ENCODE measurements around the gene MXD4.

Gene MXD4

DNA sequence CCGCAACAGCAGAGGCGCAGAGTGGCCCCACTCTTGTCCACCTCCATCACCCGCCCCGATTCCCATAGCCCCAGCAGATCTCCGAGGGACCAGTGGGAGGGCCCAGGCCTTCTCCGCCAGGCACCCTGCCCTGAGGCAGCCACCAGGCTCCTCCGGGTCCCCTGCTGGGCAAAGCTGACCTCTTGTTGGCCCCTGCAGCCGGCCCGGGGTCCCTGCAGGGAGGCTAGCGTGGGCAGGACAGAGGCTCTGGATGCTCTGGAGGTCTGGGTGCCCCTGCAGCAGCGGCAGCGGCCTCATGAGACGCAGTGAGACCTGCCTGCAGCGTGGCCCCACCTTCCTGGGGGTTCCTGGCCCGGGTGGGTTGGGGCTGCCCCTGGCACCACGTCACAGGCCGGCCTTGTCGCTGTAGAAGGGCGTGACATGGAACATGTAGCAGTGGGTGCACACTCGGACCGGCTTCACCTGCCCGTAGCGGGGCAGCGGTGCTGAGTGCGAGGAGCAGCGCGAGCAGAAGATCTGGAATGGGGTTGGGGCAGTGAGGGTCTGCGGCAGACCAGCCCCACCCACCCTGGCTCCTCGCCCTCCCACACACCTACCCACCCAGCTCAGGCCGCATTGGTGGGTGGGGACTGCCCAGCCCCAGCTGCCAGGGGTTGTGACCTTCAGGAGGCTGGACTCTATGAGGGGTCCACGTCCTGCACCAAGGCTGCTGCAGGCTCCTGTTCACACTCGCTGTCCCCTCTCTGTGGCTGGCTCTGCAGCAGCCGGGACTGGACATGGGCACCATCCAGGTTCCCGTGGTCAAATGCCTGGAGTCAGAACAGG is 8.6 kb upstream of the MXD4 start:
- TF ChIP-seq, protein P1, sequence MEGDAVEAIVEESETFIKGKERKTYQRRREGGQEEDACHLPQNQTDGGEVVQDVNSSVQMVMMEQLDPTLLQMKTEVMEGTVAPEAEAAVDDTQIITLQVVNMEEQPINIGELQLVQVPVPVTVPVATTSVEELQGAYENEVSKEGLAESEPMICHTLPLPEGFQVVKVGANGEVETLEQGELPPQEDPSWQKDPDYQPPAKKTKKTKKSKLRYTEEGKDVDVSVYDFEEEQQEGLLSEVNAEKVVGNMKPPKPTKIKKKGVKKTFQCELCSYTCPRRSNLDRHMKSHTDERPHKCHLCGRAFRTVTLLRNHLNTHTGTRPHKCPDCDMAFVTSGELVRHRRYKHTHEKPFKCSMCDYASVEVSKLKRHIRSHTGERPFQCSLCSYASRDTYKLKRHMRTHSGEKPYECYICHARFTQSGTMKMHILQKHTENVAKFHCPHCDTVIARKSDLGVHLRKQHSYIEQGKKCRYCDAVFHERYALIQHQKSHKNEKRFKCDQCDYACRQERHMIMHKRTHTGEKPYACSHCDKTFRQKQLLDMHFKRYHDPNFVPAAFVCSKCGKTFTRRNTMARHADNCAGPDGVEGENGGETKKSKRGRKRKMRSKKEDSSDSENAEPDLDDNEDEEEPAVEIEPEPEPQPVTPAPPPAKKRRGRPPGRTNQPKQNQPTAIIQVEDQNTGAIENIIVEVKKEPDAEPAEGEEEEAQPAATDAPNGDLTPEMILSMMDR (conservative IDR thresholded peaks at IDR 0.05; ENCODE audit: low read depth, low read length): no peak
- no peak overlapping the region for H3K4me3 ChIP-seq (ENCODE audit: low read depth, low read length)

GRCh38 chr4:2269618-2270163 is 7.8 kb upstream of the MXD4 start:
- no peak overlapping the region for H3K4me3 ChIP-seq (ENCODE audit: low read depth, low read length)
- TF ChIP-seq, protein P1 (conservative IDR thresholded peaks at IDR 0.05; ENCODE audit: low read depth, low read length): no peak
- no peak for DNase-seq (ENCODE audit: low read depth)

More for the DNA sequence above, 8.6 kb upstream of the MXD4 start:
- DNase-seq (ENCODE audit: low read depth): no peak

GRCh38 chr4:2269206-2269531 is 7.3 kb upstream of the MXD4 start:
- TF ChIP-seq, protein P1 (conservative IDR thresholded peaks at IDR 0.05; ENCODE audit: low read depth, low read length): no peak
- DNase-seq (ENCODE audit: low read depth): no peak
- no peak overlapping the region for H3K4me3 ChIP-seq (ENCODE audit: low read depth, low read length)

- TF ChIP-seq, protein P1 (conservative IDR thresholded peaks at IDR 0.05; ENCODE audit: low read depth, low read length): no peak
- no peak for DNase-seq (ENCODE audit: low read depth)
- H3K4me3 ChIP-seq (ENCODE audit: low read depth, low read length): no peak overlapping the region
Measured at GRCh38 chr4:2268357-2269205, 6.7 kb upstream of the MXD4 start.

- no peak for DNase-seq (ENCODE audit: low read depth)
- TF ChIP-seq, protein P1 (conservative IDR thresholded peaks at IDR 0.05; ENCODE audit: low read depth, low read length): no peak
- H3K4me3 ChIP-seq (ENCODE audit: low read depth, low read length): no peak overlapping the region
Measured at GRCh38 chr4:2267841-2268240, 5.9 kb upstream of the MXD4 start.

GRCh38 chr4:2267320-2267811 is 5.5 kb upstream of the MXD4 start:
- no peak overlapping the region for H3K4me3 ChIP-seq (ENCODE audit: low read depth, low read length)
- no peak for DNase-seq (ENCODE audit: low read depth)
- TF ChIP-seq, protein P1 (conservative IDR thresholded peaks at IDR 0.05; ENCODE audit: low read depth, low read length): no peak
